ENCODE data around the gene SDCCAG8. TPM values are rescaled to one million over a fixed set of nuclear protein-coding genes. Genes with fewer than 3 reads are reported as not detected.

SDCCAG8 gene
- polyA plus RNA-seq, 5 donors, result 33.8 to 46.2 (median 39.5) TPM

DNA sequence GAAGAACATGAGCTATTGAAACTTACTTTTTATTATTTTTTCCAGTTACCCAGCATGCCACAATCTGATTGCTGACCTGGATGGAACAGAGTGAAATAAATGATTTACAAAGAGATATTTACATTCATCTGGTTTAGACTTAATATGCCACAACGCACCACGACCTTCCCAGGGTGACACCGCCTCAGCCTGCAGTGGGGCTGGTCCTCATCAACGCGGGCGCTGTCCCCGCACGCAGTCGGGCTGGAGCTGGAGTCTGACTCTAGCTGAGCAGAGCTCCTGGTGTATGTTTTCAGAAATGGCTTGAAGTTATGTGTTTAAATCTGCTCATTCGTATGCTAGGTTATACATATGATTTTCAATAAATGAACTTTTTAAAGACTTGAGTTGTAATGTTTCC, 243.9 kb downstream of the SDCCAG8 start:
- no peak for DNase-seq

GRCh38 chr1:243500512-243500911, 244.7 kb downstream of the SDCCAG8 start:
- no peak for DNase-seq

- DNase-seq, result no peak
Measured at GRCh38 chr1:243501002-243501401, 245.2 kb downstream of the SDCCAG8 start.

- no peak for DNase-seq
Measured at GRCh38 chr1:243503155-243503554, 247.3 kb downstream of the SDCCAG8 start.

- DNase-seq, result no peak
Measured at GRCh38 chr1:243505986-243506689, 250.3 kb downstream of the SDCCAG8 start.

DNA sequence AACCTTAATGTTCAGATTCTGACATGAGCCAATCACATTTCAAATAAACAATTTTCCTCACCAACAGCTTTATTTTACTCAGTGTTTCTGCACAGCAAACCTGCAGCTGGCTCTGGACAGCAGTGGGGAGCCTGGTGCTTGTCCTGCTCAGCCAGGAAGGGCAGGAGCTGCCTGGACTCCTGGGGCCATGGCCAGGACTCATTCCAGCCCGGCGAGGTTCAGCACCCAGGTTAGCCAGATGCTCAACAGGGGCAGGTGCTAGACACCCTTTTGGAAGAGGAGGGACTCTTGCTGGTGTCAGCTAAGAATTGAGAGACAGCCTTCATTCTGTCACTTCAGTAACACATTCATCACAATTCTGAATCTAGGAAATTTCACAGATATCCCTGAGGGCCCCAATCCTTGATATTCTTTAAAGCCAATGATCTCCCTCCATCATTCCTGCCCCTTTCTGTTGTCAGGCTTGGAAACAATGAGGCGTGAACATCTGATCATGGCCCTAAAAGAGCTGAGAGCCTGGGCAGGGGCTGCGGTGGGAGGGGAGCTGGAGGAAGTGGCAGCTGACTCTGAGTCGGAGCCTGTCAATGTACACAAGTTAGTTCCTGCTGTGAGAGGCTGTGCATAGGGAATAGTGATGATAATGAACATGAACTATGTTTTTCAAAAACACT, 251.3 kb downstream of the SDCCAG8 start:
- no peak for DNase-seq

GRCh38 chr1:243507672-243508302, 251.9 kb downstream of the SDCCAG8 start:
- no peak for DNase-seq

- DNase-seq, result no peak
Measured at GRCh38 chr1:243508303-243508713, 252.5 kb downstream of the SDCCAG8 start.

- no peak for DNase-seq
Measured at GRCh38 chr1:243508943-243509342, 253.1 kb downstream of the SDCCAG8 start.

- no peak for DNase-seq
Measured at GRCh38 chr1:243510928-243511327, 255.1 kb downstream of the SDCCAG8 start.

GRCh38 chr1:243513726-243514491, 258.1 kb downstream of the SDCCAG8 start:
- no peak for DNase-seq

GRCh38 chr1:243514927-243515326, 259.1 kb downstream of the SDCCAG8 start:
- no peak for DNase-seq

- no peak for DNase-seq
Measured at GRCh38 chr1:243520831-243521230, 265.0 kb downstream of the SDCCAG8 start.

GRCh38 chr1:243523766-243524165, 267.9 kb downstream of the SDCCAG8 start:
- DNase-seq, result no peak

GRCh38 chr1:243525085-243525487, 269.2 kb downstream of the SDCCAG8 start:
- DNase-seq, result no peak

DNA sequence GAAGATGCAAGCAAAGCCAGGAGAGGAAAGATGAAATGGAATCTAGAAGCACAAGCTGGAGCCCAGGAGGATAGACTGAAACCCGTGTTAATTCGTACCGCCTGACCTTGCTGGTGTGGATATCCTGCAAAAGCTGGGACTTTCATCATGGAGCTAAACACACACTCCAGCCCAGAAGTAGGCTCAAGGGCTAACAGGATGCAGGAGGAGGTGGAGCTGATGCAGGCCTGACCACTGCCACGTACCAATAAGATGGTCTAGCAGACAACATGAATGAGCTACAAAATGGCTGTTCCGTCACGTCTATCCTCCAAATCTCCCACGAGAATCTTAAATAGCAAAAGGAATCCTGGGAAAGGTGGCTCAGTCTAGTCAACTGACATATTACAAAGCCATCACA, 270.3 kb downstream of the SDCCAG8 start:
- no peak for DNase-seq

DNA sequence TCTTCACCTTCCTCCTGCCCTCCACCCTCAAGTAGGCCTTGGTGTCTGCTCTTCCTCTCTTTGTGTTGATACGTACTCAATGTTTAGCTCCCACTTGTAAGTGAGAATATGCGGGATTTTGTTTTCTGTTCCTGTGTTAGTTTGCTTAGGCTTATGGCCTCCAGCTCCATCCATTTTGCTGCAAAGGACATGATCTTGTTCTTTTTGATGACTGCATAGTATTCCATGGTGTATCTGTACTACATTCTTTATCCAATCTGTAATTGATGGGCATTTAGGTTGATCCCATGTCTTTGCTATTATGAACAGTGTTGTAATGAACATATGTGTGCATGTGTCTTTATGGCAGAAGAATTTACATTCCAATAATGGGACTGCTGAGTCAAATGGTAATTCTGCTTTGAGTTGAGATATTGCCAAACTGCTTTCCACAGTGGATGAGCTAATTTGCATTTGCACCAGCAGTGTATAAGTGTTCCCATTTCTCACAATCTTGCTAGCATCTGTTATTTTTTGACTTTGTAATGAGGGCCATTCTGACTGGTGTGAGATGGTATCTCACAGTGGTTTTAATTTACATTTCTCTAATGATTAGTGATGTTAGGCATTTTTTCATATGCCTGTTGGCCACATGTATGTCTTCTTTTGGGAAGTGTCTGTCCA, 272.7 kb downstream of the SDCCAG8 start:
- no peak for DNase-seq

GRCh38 chr1:243529512-243529911, 273.7 kb downstream of the SDCCAG8 start:
- DNase-seq, result no peak

- DNase-seq, result no peak
Measured at GRCh38 chr1:243535014-243535413, 279.2 kb downstream of the SDCCAG8 start.

DNA sequence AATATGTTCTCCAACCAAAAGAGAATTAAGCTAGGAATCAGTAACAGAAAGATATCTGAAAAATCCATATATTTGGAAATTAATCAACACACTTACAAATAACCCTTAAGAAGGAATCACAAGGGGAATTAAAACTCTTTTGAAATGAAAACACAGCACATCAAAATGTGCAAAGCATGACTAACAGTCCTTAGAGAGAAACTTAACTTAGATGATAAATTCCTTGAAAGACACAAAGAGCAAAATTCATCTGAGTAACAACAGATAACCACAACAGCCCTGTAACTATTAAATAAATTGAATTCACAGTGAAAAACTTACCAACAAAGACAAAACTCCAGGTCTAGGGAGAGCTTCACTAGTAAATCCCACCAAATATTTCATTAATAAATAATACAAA, 283.8 kb downstream of the SDCCAG8 start:
- DNase-seq, result no peak

- no peak for DNase-seq
Measured at GRCh38 chr1:243542739-243543415, 287.0 kb downstream of the SDCCAG8 start.
